ENCODE results near the gene SURF1.
"Not testable (repeated sequence)": the region's sequence is repeated elsewhere in the genome, so short reads cannot be mapped to it uniquely, and the experiment has no call there.

Gene SURF1

GRCh38 chr9:133331641-133332380, 24.5 kb downstream of the SURF1 start:
- in situ Hi-C loops (cut with HindIII; ENCODE audit: low pct_ligation_motif_present, low sequenced_read_pairs), result no loop called here

GRCh38 chr9:133331221-133331620, 25.1 kb downstream of the SURF1 start:
- Histone ChIP-seq H3K27me3 (replicated peaks) (no peaks in the 10 kb centered on the region), H3K27ac (no peak overlapping the region), H3K36me3 (replicated peaks) (peaks cover 43% of the 10 kb centered on the region), H3K4me3 (ENCODE audit: low read depth, low read length) (no peak overlapping the region)
- TF ChIP-seq CTCF (IDR thresholded peaks at IDR 0.05; ENCODE audit: low read depth, low read length, missing control alignments), result no peak
- in situ Hi-C loops (cut with HindIII; ENCODE audit: low pct_ligation_motif_present, low sequenced_read_pairs), result no loop called here
- no peak for DNase-seq

More at GRCh38 chr9:133331641-133332380, 24.5 kb downstream of the SURF1 start:
- Histone ChIP-seq H3K36me3 (replicated peaks) (peaks cover 43% of the 10 kb centered on the region), H3K4me3 (ENCODE audit: low read depth, low read length) (no peak overlapping the region), H3K27me3 (replicated peaks) (no peaks in the 10 kb centered on the region), H3K27ac (no peak overlapping the region)
- TF ChIP-seq CTCF (IDR thresholded peaks at IDR 0.05; ENCODE audit: low read depth, low read length, missing control alignments), result no peak
- no peak for DNase-seq

- peaks cover 43% of the 10 kb centered on the region for H3K36me3 ChIP-seq (replicated peaks)
- H3K27me3 ChIP-seq (replicated peaks); H3K4me3 ChIP-seq (ENCODE audit: low read depth, low read length); H3K27ac ChIP-seq; in situ Hi-C loops (cut with HindIII; ENCODE audit: low pct_ligation_motif_present, low sequenced_read_pairs): not testable (repeated sequence)
- peak; percentile 27 for DNase-seq
- peak; percentile 65 for TF ChIP-seq CTCF (IDR thresholded peaks at IDR 0.05; ENCODE audit: low read depth, low read length, missing control alignments)
These were observed 26.8 kb downstream of the SURF1 start for GRCh38 chr9:133329306-133330156.

GRCh38 chr9:133327834-133328484, 28.3 kb downstream of the SURF1 start:
- TF ChIP-seq CTCF (IDR thresholded peaks at IDR 0.05; ENCODE audit: low read depth, low read length, missing control alignments), result no peak
- Histone ChIP-seq H3K27me3 (replicated peaks) (no peaks in the 10 kb centered on the region), H3K36me3 (replicated peaks) (peaks cover 27% of the 10 kb centered on the region), H3K27ac (no peak overlapping the region), H3K4me3 (ENCODE audit: low read depth, low read length) (no peak overlapping the region)
- in situ Hi-C loops (cut with HindIII; ENCODE audit: low pct_ligation_motif_present, low sequenced_read_pairs), result no loop called here
- no peak for DNase-seq

- DNase-seq; in situ Hi-C loops (cut with HindIII; ENCODE audit: low pct_ligation_motif_present, low sequenced_read_pairs); H3K4me3 ChIP-seq (ENCODE audit: low read depth, low read length); H3K27ac ChIP-seq; H3K27me3 ChIP-seq (replicated peaks): not testable (repeated sequence)
- peaks cover 18% of the 10 kb centered on the region for H3K36me3 ChIP-seq (replicated peaks)
These were observed 29.3 kb downstream of the SURF1 start for GRCh38 chr9:133327021-133327420.
